ENCODE results near the gene CERS6.
A peak's percentile ranks its signal among the peaks of the same experiment; 100 is the strongest.
"Not testable (repeated sequence)": the region's sequence is repeated elsewhere in the genome, so short reads cannot be mapped to it uniquely, and the experiment has no call there.

The CERS6 gene

DNA sequence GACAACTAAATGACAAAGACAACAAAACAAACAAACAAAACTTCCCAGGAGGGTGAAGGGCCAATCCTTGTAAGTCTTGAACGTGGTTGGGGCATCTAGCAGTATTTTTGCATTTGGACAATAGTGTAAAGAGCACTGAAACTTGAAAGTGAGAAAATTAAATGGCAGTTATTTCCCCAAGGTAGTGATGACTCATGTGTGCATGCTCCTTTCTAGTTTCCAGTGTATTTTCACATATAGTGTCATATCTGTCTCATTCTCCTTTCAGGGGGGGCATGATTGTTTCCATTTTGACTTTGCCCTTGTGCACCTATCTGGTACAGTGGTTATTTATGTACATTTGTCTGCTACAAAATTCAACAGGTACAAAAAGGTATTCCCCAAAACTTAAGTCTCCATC lies 39.5 kb downstream of the CERS6 start:
- FAIRE-seq (peak; percentile 95), DNase-seq (ENCODE audit: insufficient read length, low spot score) (no peak)

DNA sequence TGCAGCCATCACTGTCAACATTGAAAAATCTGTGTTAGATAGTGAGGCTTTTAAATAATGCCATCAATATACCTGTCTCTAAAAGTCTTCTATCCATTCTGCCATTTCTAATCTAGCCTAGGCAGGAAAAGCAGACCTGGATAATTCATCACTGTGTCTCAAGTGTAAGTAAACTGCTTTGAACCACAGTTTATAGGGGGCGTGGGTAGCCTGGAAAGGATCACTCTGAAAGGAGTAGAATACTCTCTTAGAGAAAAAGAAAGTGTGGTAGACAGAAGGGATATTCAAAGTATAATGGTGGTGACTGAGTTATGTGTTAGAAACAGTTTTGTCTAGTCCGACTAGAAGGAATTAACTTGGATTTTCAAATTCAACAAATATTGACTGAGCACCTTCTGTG lies 40.8 kb downstream of the CERS6 start:
- DNase-seq (ENCODE audit: insufficient read length, low spot score) (no peak), FAIRE-seq (peak; percentile 71)

DNA sequence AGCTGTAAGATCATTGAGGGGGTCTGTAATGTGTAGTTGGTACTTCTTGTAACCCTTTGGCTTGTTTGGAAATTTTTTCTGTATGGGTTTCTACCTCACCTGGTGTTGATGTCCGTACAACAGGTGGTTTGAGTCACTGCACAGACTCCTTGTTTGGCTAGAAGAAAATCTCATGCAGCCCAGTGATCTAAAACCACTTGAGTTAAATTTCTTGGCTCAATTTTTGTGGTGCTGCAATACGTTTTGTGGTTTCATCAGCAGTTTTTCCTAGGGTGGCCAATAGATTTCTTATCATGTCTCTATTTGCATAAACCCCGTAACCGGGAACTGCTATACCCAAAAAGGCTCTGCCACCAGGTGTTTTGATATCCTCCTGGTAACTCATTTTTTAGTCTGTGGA lies 43.4 kb downstream of the CERS6 start:
- FAIRE-seq (no peak), DNase-seq (ENCODE audit: insufficient read length, low spot score) (no peak)

DNA sequence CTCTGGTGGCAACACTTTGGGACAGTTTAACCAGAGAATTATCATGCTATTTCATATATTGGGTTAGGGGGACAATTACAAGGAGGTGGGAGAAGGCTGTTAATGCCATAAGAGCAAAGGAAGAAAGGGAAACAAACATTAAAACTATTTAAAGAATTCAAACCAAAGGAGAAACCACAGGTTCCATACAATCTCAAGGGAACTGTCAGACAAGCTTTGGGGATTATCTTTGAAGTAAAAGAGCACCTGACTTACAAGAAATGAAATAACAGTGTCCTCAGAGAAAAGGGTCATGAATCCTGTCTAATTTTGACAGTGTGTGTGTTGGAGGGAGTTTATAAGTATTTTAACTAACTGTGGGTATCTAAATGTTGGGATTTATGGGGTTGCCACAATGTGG lies 44.4 kb downstream of the CERS6 start:
- DNase-seq (ENCODE audit: insufficient read length, low spot score) (no peak), FAIRE-seq (no peak)

DNA sequence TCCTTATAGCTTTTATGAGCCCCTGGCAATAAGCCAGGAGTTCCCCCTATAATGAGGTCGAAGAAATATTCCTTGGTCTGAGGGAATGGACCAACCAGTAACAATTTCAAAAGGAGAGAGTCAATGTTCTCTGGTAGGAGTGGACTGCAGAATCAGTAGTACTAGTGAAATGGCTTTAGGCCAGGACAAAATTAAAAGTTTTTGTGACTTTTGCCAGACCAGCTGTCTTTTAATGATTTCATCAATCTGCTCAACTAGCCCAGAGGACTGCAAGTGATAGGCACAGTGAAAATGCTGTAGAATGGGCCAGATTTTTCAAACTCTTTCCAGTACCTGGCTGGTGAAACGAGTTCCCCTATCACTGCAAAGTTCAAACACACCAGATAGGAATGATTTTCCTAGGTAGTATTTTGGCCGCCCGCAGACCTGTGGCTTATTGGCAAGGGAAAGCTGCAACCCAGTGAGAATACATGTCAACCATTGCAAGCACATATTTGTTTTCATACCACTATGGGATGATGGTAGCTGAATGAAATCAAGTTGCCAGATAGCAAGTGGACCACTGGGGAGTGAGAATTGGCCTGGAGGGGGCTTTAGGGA lies 45.5 kb downstream of the CERS6 start:
- FAIRE-seq: no peak
- DNase-seq (ENCODE audit: insufficient read length, low spot score): no peak

DNA sequence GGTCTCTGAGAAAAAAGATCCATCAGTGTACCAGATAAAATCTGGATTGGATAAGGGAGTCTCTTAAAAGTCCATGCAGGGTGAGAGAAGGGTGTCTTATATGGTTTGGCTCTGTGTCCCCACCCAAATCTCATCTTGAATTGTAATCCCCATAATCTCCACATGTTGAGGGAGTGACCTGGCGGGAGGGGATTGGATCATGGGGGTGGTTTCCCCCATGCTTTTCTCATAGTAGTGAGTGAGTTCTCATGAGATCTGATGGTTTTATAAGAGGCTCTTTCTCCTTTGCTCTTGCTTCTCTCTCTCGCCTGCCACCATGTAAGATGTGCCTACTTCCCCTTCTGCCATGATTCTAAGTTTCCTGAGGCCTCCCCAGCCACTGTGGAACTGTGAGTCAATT lies 46.8 kb downstream of the CERS6 start:
- not testable (repeated sequence) for DNase-seq (ENCODE audit: insufficient read length, low spot score); FAIRE-seq

DNA sequence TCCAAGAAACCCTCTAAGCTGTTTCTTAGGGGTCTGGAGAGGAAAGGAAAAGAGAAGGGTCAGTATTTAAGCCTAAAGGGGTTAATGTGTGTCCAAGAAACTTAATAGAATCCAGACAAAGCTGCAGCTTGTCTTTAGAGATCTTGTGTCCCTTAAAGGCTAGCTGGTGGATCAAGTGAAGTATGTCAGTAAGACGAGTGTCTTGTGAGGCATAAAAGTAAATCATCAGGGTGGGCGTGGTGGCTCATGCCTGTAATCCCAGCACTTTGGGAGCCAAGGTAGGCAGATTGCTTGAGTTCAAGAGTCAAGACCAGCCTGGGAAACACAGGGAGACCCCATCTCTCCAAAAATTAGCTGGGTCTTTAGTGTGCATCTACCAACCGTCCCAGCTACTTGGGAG lies 47.8 kb downstream of the CERS6 start:
- DNase-seq (ENCODE audit: insufficient read length, low spot score) (no peak), FAIRE-seq (no peak)

DNA sequence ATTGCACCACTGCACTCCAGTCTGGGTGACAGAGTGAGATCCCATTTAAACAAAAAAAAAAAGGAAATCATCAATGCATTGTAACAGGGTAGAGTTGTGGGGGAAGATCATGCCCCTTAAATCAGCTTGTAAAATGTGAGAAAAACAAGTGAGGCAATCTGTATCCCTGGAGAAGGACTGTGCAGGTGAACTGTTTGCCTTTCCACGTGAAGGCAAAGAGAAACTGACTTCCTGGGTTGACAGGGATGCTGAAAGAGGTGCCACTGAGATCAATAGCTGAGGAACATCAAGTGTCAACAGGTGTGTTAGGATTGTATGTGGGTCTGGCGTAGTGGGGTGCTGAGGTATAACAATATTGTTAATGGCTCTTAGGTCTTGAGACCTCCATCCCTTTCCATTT lies 48.3 kb downstream of the CERS6 start:
- DNase-seq (ENCODE audit: insufficient read length, low spot score): no peak
- FAIRE-seq: no peak

DNA sequence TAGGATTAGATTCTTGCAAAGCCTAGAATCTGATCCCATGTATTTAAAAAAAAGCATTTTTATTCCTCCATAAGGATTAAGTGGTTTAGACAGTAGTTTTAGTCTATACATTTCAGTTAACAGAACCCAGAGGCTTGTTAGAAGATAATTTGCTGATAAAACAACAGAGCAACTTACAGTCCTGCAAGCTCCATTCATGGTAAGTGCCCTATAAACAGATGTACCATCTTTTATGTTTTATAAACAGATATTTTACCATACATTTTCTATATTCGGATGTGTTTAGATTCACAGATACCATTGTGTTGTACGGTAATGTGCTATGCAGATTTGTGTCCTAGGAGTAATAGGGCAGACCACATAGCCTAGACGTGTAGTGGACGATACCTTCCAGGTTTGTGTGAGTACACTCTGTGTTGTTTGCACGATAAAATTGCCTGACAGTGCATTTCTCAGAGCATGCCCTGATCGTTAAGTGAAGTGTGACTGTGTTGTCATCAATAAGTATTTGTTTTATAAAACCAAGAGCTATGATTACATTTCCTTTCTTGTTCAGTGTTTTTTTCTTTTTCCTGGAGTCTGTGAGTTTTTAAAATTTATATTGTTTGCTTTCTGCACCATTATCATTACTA lies 54.2 kb downstream of the CERS6 start:
- DNase-seq (ENCODE audit: insufficient read length, low spot score) (no peak), FAIRE-seq (no peak)

DNA sequence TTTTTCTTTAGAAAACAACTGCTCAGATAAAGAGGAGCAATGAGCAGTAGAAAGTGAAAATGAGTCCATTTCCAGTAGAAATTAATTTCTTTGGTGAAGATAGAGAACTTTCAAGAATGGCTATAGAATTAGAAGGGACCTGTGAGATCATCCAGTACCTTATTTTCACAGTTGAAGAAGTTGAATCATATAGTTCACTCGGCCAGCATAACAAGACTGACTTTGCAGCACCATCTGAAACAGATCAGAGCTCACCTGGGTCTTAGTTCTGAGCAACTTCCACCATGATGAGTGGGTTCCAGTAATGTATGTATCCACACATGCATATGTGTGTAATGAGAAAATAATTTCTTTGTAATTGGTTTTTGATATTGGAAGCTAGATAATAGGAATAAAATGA lies 58.6 kb downstream of the CERS6 start:
- DNase-seq (ENCODE audit: insufficient read length, low spot score) (no peak), FAIRE-seq (peak; percentile 61)

DNA sequence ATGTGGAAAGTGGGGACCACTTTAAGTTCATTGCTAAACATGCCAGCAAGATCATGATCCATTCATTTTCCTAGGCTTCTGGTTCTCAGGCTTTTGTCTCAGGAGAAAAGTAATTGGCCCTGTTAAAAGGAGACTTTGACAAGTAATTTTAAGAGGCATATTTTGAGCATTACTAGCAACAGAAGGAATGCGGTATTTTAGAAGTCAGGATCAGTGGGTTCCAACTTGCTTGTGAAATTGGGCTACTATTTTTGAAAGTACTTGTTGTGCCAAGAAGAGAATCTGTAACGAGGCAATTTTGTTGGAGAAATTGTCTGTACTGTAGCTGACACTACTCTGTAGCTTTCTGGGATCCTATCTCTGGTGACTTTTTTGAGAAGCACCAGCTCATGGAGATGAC lies 59.4 kb downstream of the CERS6 start:
- FAIRE-seq (no peak), DNase-seq (ENCODE audit: insufficient read length, low spot score) (no peak)

DNA sequence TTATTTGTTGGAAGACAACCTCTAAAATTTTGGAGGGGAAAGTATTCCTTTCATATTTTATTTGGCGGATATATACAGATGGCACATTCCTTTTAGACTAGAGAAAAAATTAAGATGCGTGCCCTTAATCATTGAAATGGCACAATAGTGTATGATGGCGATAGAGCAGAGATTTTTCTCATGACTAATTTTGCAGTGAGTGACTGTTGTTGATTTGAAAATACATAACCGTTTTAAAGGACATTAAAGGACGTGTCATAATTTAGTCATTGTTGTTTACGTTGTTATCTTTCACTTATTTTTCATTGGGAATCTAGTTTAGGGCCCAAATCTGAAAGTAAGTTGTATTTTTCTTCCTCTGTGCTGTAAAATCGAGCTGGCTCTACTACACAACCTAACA lies 61.7 kb downstream of the CERS6 start:
- peak; percentile 80 for FAIRE-seq

DNA sequence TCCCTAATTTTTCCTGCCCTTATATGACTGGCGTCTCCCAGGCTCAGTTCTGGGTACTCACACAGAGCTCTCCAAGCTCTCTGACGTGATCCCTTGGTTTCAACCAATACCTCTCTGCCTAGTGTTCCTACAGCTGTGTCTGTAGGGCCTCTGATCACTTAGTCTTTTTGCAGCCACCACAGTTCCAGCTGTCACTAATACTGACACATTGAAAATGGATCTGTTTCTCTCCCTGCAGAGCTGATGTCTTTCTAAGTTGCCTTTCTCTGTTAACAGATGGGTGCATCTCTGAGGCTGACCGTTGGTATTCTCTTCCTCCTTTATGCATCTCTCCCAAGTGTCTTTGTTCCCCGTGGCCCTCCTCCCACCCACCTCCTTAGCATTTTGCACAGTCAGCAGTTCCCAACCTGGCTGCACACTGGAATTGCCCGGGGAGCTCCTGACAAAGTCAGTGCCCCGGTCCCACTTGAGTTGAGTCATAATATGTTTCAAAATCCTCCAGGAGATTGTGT lies 62.5 kb downstream of the CERS6 start:
- FAIRE-seq (peak; percentile 75), DNase-seq (ENCODE audit: insufficient read length, low spot score) (no peak)

More for the DNA sequence above, 61.7 kb downstream of the CERS6 start:
- no peak for DNase-seq (ENCODE audit: insufficient read length, low spot score)

DNA sequence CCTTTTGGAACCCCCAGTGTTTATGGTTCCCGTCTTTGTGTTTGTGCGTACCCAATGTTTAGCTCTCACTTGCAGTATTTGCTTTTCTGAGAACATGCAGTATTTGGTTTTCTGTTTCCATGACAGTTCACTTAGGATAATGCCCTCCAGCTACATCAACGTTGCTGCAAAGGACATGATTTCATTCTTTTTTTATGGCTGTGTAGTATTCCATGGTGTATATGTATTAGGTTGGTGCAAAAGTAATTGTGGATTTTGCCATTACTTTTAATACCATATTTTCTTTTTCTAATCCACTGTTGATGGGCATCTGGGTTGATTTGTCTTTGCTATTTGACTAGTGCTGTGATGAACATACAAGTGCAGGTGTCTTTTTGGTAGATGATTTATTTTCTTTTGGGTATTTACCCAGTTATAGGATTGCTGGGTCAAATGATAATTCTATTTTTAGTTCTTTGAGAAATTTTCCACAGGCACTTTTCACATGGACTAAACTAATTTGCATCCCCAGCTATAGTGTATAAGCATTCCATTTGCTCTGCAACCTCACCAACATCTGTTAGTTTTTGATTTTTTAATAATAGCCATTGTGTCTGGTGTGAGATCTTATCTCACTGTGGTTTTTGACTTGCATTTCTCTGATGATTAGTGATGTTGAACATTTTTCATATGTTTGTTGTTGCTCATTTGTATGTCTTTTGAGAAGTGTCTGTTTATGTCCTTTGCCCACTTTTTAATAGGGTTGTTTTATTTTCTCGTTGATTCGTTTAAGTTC lies 63.6 kb downstream of the CERS6 start:
- no peak for DNase-seq (ENCODE audit: insufficient read length, low spot score)
- FAIRE-seq: peak; percentile 75

DNA sequence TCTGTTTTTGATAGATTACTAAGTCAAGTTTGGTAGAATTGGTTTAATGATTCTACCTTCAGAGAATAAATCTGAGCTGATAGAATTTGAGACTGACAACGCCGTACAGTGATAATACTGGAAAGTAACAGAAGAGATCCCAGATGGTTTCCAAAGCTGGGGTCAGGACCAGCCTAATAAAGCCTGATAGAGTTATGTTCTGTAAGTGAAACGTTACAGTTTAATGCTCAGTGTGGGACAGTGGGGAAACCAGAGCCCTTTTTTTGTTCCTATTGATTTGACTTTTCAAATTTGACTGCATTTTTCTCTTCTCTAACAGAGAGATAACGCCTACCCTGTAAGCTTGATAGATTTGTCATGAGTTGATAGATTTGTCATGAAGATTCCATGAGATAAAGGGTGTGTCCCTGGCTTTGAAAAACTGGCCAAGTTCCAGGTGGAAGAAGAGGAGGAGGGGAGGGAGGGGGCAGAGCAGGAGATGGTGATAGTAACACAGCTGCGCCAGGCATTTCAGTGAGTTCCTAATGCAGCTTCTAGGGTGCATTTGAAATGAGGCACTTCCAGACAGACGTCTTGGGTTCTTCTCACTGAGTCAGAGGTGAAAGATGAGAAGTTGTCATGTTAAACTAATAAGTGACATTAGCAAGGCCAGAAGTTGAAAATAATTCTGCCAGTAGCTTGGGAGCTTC lies 65.1 kb downstream of the CERS6 start:
- FAIRE-seq (peak; percentile 79), DNase-seq (ENCODE audit: insufficient read length, low spot score) (no peak)

DNA sequence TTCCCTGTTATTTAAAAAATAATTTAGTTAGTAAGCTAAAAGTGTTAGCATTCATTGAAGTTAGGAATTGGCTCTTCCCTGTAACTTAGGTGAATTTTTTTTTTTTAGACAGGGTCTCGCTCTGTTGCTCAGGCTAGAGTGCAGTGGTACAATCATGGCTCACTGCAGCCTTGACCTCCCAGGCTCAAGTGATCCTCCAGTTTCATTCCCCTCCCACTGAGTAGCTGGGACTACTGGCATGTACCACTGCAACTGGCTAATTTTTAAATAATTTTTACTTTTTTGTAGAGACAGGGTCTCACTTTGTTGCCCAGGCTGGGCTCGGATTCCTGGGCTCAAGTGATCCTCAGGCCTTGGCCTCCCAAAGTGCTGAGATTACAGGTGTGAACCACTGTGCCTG lies 66.4 kb downstream of the CERS6 start:
- no peak for DNase-seq (ENCODE audit: insufficient read length, low spot score)
- FAIRE-seq: no peak

DNA sequence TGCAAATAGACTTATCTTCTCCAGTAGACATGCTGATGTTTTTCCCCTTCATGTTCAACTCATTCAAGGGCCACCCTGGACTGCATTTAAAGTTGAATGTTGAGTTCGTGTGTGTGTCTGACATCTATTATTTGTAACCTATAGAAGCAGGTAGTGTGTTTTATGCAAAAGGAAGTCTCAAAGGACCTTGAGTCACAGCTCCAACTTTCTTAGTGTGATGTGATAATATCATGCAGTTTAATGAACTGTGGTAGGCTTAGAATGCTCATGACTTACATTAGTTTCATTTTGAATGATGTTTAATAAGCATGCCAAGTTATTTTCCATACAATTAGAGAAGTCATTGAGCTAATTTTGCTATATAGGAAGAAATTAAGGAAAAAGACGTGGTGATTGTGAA lies 67.9 kb downstream of the CERS6 start:
- FAIRE-seq (peak; percentile 72), DNase-seq (ENCODE audit: insufficient read length, low spot score) (no peak)

DNA sequence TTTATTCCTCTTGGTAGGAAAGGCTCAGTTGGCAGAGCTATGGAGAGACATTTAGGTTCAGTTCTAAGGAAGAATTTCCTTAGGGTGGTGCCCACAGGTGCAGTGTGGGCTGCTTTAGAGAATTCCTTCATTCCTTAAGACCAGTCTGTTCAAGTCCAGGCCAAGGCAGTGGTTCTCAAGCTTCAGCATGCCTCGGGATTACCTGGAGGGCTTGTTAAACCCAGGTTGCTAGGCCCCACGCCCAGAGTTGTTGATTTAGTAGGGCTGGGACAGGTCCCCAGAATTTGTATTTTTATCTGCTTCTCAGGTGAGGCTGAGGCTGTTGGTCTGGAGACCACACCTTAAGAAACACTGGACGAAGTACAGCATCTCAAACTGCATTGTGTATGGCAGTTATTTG lies 68.9 kb downstream of the CERS6 start:
- DNase-seq (ENCODE audit: insufficient read length, low spot score) (no peak), FAIRE-seq (peak; percentile 39)

DNA sequence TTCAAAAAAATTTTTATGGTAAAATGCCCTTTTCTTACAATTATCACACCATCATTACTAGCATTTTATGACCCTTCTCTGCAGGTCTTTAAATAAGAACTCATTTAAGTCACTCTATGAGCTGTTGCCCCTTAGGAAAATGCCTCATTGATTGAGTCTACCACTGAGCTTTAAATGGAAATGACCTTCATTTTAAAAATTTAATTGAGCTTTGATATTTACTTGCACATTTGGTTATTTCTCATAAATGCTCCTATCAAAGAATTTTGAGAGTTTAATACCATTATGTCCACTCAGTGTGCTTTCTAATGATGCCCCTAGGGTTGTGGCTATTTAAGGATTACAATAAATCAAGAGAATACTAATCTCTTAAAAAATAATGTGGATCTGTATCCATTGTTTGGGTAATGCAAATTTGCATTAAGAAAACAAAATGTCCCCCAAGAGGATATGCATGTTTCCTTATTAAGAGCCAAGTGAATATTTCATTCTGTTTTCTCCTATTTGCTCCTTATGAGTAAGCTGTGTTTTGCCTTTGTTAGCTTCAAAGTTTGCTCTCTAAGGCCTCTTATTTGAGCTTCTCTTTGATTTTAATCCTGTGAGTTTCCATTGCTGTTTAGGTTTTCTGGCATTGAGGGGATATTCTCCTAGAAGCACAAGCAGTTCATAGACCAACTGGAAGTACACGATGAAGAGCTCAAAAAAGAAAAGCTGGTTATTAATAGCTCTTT lies 69.8 kb downstream of the CERS6 start:
- FAIRE-seq: no peak
- DNase-seq (ENCODE audit: insufficient read length, low spot score): no peak

DNA sequence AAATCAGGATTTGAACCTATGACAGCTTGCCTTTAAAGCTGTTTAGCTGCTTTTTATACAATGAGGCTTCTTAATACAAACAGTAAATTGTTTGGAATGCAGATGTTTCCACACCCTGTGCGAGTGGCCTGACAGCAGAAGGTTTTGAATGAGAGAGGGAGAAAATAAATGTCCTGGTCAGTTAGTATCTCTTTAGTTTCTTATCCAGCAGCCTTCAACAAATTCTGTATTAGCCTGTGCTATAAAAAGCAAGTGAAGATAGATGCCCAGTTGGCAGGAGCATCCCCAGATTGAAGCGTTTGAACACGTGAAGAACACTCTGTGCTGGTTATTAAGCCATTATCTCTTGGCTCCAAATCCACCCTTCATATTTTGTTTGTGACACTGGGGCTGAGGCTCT lies 70.6 kb downstream of the CERS6 start:
- FAIRE-seq: no peak

DNA sequence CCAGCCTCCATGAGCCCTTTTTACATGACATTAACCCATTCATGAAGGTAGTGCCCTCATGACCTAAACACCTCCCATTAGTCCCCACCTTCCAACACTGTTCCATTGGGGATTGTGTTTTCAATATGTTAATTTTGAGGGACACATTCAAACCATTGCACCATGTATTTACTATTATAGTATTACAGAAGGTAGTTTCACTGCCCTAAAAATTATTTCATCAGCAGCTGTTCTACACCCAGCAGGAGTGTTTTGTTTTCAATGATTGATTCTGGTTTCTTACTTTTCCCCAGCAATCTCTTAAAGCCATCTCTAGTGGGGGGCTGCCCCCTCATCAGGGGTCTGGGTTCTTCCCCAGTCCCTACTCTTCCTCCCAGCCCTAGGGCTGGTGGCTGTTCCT lies 71.9 kb downstream of the CERS6 start:
- no peak for DNase-seq (ENCODE audit: insufficient read length, low spot score)
- FAIRE-seq: no peak

More for the DNA sequence above, 70.6 kb downstream of the CERS6 start:
- DNase-seq (ENCODE audit: insufficient read length, low spot score): no peak

Data from GM19239 (cell line).